Activated CD4-positive, alpha-beta T cell treated with anti-CD3 and anti-CD28 coated beads for 48 hours (primary cell): ENCODE results near the gene FAM120B.
"Not testable (repeated sequence)": the region's sequence is repeated elsewhere in the genome, so short reads cannot be mapped to it uniquely, and the experiment has no call there.

Experiments
- DNase-seq: peaks from one replicate; pipeline ENCODE4 v3.0.0-alpha.2; 2020

Gene FAM120B, protein sequence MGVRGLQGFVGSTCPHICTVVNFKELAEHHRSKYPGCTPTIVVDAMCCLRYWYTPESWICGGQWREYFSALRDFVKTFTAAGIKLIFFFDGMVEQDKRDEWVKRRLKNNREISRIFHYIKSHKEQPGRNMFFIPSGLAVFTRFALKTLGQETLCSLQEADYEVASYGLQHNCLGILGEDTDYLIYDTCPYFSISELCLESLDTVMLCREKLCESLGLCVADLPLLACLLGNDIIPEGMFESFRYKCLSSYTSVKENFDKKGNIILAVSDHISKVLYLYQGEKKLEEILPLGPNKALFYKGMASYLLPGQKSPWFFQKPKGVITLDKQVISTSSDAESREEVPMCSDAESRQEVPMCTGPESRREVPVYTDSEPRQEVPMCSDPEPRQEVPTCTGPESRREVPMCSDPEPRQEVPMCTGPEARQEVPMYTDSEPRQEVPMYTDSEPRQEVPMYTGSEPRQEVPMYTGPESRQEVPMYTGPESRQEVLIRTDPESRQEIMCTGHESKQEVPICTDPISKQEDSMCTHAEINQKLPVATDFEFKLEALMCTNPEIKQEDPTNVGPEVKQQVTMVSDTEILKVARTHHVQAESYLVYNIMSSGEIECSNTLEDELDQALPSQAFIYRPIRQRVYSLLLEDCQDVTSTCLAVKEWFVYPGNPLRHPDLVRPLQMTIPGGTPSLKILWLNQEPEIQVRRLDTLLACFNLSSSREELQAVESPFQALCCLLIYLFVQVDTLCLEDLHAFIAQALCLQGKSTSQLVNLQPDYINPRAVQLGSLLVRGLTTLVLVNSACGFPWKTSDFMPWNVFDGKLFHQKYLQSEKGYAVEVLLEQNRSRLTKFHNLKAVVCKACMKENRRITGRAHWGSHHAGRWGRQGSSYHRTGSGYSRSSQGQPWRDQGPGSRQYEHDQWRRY

DNA sequence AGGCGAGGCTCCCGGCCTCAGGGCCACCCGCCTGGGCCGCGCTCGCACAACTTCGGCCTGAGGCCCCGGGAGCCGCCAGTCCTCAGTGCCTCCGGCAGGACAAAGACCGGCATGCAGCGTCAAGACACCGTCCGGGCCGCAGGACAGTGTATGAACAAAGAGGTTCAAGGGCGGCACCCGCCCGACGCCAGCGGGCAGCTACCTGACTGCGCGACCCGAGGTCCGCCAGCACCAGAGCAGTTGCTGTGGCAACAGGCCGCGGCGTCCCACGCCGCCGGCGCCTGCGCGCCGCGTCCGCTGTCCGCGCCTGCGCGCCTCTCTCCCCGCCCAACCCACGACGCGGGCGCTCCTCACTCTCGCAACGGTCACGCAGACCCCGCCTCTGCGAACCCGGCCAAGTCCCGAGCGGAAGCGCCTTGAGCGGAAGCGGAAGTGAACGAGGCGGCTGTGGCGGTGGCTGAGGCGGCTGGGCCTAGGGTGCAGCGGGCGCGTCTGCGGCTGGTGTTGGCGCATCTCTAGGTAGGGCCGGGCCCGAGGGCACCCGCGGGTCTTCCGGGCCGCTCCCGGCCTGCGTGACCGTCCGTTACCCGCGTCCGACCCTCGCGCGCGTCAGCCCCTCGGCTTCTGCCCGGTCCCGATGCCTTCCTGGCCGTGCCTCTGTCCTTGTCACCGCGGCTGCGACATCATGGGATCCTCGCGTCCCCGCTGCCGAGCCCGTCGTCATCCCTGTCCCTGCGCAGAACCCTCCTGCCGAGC, at the start of gene FAM120B:
FAM120B (plus strand) TSS at position 435 of the 756 bp plus-strand sequence. CDS start 10,633 bp downstream, outside the sequence.
- DNase-seq: peak; percentile 96

DNA sequence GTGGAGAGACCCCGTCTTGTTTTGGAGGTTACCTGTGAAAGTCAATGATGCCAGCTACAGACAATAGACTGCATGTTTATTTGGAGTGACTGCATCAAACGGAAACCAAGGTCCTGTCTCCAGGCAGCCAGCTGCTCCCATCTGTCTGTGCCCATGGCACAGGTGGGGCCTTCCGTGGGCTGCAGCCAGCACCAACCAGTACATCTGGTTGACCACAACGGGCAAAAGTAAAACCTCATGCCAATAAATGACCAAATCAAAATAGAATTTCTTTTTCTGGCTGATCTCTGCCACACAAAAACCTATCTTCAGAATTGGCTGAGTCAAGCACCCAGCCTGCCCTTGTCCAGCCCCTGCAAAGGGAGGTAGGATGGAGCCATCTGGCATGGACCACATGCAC, 49.2 kb upstream of the FAM120B start:
- no peak for DNase-seq

DNA sequence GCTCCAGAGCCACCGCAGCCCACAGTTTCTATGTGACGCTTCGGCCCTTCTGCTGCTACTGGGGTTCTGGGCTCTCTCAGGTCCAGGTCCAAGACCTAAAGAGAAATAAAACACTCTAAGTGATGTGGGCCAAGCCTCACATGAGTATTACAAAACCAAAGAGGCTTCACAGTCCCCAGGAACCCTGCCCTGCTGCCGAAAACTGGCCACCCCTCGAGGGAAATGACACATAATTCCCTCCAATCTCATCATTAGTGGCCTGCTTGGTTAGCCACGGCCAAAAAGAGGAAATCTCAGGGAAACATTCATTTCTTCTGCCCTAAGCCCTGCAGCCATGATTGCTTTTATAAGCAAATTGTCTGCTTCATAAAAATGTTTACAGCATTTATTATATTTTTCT, 48.2 kb upstream of the FAM120B start:
- DNase-seq: no peak

DNA sequence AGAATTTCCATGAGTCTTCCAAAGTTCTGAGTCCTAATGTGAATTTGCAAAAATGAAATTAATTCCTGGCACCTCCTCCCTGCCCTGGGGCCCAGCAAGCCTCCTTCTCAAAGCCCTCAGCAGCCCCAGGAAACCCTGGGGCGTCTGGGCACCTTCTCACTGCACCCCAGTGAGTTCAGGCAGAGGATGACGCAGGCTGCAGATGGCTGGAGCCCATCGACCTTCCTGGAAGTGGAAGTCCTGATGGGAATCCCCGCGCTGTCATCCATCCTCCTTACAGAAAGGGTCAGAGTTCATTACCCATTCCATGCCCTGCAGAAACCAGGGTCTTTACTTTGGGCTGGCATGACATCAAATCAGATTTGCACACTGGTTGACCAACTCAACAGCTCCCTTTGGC, 47.3 kb upstream of the FAM120B start:
- no peak for DNase-seq

DNA sequence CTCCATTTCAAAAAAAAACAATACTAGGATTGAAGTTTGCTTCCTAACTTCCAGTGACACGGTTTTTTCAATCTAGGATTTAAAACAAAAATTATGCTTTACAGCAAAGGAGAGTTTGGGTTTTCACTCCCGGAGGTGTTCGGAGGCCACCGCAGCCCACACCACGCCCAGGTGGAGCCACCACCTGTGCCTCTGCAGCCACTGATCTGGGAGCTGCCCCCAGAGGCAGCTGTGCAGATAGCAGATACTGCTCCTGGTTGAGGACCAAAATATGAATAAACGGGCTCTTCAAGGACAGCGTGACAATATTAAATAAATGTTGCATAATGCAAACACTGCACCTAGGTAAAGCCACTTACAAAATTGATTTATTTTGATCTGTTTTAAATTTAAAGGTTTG, 45.9 kb upstream of the FAM120B start:
- DNase-seq: no peak

DNA sequence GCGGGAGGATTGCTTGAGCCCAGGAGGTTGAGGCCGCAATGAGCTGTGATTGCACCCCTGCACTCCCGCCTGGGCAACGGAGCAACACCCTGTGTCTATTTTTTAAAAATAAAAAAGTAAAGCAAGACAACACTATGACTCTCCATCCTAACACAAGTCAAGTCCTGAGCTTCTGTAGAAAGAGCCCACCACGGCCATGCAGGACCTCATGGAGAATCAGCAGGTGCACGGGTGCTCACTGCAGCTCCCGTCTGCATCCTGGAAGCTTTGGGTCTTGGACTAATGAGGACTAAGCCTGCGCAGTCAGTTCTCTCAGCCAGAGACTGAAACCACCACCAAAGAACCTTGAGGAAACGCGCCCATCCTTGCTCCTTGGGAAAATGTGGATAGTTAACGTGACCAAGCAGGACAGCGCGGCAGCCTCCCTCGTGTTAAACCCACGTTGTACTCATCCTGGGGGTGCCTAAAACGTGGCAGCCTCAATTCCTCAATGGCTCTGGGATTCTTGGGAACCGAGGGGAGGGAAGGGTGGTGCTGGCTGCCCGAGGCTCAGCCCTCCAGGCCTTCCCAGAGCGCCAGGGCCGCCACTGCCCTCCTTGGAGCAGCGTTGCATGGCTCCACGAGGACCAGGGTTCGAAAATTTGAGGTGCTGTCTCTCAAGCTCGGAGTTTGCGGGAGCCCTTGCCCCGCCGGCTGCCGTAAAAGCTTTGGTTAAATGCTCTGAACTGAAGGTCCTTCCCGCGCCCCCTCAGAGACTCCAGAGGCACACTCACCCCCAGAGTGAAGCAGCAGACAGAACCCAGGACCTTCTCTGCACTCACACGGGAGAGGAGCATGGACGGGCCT, 44.7 kb upstream of the FAM120B start:
- DNase-seq: no peak

DNA sequence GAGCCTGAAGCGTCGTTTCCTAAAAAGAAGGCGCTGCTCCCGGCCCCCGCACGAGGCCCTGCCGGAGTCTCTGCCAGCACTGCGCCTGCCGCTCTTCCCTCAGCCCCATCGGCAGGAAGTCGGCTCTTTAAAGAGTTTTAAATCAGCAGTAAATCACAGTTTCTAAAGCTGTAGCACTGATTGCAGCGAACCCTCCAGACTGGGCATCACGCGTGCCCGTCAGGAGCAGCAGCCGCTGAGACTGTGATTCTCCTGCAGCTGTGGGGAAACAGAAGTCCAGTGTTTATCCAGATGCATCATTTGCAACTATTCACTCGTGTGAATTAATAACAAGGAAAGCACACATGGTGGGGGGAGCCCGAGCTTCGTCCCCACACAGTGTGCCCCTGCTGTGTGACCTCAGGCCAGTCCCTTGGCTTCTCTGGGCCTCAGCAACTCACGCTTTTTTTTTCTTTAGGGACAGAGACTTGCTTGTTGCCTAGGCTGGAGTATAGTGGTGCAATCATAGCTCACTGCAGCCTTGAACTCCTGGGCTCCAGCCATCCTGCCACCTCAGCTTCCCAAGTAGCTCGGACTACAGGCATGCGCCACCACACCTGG, 44.0 kb upstream of the FAM120B start:
- no peak for DNase-seq

DNA sequence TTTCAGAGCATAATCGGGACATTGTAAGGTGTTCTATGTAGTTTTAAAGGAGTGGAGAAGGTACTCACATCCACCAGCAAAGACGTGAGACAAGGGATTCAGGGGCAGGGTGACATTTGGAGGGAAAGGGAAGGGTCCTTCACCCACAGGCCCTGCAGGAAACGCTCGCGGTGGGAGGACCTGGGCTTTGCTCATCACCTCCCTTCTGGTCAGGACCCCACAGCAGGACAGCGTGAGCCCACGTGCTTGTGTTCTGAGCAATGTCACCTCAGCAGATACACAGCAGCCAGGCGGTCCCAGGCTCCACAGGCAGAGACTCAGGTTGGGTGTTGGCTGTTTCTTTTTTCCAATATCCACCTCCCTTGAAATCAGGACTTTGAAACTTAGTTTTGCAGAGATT, 43.1 kb upstream of the FAM120B start:
- no peak for DNase-seq

DNA sequence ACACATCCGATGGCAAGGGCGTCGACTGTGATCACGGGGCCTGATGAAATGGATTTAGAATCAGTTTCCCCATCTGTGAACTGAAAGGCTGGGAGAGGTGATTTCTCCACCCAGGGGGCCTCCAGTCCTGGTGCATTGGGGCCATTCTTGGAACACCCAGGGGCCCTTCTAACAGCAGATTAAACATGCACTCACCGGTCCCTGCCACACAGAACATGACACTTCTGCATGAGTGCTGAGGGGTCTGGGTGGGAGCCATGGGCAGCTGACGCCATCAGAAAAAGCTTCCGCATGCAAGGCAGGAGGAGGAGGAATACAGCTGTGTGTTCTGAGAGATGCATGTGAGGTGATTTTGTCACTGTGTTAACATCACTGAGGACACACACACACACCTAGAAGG, 42.5 kb upstream of the FAM120B start:
- no peak for DNase-seq

DNA sequence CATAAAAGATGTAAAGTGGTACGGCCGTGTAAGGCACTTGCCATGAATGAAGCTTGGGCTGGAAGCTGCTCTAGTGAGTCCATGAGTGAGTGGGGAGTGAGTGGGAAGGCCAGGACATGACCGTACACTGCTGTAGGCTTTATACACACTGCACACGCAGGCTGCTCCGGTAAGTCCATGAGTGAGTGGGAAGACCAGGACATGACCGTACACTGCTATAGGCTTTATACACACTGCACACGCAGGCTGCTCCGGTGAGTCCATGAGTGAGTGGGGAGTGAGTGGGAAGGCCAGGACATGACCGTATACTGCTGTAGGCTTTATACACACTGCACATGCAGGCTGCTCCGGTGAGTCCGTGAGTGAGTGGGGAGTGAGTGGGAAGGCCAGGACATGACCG, 41.9 kb upstream of the FAM120B start:
- not testable (repeated sequence) for DNase-seq

DNA sequence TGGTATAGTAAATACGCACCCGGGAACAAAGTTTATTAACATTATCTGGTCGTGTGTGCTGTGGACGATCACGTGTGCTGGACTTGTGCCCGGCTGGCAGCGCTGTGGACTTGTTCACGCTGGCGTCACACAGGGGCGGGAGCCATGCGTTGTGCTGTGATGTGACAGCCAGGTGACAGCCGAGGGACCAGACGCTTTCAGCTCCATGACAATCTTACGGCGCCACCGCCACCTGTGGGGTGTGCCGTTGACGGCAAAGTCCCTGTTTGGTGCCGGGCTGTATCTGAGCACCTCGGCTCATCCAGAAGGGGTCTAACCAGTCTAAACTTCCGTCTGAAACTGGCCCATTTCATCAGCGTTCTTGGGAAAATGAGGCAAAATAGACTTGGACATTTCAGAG, 40.9 kb upstream of the FAM120B start:
- DNase-seq: no peak

DNA sequence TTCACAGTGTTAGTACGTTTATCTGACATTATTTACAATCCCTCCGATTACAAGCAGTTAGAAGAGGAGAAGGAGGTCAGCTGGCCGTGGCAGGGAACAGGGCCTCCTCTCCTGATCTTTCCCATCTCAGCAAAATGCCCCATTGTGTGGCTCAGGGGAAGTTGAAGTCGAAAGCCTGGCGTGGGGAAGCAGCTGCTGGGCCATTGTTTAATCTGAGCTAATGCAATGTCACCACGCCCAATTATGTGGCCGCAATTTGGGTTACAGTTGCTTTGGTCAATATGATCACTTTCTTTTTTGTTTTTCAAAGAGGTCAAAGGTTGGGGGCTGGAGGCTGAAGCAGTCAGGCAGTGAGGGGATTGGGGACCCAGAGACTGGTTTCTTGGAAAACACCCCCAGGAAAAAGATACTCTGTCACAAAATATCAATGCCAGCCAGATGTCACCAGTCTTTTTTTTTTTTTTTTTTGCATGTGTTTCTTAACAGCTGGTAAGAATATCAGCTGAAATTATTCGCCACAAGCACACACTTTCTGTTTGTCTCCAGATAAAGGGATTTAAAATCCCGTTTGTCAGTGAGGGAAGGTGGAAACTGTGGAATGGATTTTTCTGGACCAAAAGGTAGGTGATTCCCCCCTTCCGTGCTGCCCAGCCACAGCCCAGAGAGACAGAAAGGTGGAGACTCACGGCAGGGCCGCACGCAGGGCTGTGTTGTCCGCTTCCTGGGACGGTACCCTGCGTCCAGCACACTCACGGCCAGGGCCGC, 40.3 kb upstream of the FAM120B start:
- no peak for DNase-seq

DNA sequence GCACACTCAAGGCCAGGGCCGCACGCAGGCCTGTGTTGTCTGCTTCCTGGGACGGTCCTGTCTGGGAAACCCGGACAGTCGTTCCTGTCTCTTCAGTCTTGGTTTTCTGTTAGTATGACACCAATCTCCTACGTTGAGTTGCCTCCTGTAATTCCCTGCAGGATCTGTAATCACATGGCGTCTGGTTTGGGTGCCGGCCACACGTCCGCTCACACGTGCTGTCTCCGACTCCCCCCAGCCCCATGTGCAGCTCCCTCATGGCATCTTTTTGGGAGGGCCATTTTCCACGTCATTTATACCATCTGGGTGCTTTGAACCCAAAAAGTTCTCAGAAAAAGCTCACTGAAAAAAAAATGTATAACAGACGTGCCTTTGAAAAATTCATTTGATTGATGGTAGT, 38.9 kb upstream of the FAM120B start:
- no peak for DNase-seq

DNA sequence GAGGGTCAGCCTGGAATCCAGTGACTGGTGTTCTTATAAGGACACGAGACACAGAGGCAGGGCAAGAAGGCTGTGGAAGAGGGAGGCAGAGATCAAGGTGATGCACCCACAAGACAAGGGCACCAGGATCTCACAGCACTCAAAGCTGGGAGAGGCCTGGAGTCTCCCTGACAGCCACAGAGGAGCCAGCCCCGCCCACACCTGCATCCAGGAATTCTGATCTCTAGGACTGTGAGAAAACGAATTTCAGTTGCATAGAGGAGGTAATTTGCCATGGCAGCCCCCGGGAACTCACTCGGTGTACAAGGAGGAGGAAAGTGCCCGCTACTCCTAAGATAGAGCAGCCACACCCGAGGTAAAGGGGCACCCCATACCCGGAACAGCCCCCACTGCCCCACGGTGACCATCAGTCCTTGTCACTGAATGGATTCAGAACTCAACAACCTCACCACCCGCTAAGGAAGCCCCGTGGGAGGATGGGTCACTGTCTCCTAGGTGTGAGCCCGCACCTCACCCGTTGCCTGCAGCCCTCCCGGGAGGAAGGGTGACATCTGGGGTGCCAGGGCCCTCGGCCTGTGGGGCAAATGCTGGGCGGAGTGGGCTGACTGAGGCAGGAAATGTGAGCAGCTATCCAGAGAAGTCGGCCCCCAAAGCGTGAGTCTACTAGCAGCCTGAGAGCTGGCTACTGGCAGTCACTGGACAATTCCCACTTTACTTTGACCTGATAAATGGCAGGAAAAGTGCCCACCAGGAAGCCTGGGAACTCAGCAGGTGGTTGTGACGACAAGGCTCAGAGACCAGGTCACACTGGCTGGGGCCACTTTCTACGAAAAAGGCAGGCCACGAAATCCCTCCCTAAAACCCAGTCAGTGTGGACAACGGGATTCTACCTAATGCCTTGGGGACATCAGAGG, 38.1 kb upstream of the FAM120B start:
- no peak for DNase-seq

DNA sequence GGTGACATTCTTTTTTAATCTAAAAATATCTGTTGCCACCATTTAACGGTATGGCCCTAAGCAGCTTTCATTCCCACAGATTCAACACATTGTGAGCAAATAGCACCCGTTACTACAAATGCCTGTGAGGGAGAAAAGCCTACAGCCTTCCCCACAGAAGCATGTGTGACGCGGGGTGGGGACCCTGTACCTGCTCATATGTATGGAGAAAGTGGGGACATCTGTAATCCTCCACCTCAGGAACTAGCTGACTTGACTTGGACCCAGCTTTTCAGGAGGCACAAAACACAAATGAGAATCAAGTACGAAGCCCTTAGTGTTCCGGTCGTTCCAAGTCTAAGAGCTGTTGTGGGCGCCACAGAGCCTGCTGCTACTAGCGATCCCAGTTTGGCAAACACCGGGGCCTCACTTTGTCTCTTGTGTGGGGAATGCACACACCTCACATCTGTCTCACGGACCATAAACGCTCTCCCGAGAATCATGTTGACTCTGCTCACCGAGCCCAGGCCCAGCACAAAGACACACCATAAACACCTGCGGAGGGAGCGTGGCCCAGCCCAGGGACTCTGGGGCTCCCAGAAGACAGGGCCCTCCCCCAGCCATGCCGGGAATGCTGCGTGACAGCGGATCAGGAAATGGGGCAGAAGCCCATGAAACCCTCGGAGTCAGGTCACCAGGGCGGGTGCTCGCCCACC, 37.3 kb upstream of the FAM120B start:
- DNase-seq: no peak

DNA sequence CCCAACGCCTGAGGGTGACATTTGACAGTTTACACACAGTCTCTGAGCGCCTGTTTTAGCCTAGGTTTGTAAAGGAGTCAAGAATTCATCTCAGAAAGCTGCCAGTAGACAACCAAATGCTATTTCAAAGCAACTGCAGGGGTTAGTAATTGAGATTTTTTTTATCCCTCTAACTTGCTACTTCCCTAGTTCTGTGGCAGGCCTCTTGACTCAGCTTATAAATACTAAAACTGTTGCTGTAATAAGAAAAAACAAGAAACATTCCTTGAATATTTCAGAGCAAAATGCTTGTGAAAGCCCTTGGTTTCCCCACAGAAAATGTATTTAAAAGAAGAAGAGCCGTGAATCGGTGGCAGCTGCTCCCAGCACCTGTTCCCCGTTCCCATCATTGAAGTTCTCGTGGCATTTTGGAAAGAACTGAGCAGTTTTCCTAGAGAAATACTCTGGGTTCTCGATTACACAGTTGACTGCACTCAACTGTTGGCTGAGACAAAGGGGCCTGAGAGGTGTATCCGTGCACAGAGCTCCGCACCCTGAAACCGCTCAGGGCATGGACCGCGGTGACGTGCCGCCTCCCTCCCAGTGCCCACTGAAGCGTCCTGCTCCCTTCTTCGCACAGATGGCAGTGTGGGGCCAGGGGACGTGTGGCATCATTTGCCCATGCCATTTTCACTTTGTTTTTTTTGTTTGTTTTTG, 36.6 kb upstream of the FAM120B start:
- DNase-seq: no peak

DNA sequence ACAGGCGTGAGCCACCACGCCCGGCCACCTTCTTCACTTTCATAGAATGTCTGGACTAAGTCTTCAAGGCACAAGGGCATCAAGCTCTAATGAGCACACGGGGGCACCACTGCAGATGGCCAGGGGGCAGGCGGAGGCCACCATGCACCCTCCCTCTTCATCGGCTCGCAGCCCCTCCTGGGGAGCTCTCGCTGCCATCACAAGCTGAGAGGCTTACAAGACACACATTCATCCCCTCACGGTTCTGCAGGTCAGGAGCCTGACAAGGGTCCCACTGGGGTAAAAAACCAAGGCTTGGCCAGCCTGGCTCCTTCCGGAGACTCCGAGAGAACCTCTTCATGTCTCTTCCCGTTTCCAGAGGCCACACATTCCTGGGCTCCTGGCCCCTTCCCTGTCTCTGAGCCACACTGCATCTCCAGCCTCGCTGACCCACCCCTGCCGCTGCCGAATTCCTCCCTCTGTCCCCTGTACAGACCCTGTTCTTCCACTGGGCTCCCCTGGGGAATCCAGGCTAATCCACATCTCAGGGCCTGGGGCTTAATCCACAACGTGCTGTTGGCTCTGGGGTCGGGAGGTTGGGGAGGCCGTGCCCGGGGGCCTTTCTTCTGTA, 35.5 kb upstream of the FAM120B start:
- no peak for DNase-seq

DNA sequence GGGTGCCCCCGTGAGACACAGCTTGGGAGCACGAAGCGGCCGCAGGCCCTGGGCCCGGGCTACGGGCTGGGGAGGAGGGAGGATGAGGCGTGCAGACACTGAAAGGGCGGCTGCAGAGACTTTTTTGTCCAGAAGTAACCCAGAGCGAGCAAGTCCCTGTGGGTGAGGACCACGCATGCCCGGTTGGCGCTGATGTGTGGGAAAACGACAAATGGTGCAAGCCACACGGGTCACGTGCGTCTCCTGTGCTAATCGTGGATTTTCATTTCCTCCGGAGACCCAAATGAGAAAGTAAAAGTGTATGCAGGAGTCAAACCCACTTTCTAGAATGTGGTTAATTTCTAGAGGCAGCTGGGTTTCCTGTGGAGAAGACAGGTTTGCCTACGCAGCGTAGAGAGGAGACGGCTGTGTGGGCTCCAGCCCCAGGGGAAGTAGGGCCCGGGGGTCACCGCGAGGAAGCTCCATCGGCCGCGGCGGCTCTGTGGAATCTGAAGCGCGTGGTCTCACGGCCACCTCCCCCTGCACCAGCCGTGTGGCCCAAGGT, 34.7 kb upstream of the FAM120B start:
- peak; percentile 84 for DNase-seq
